Liver (tissue), 3 donors: ENCODE measurements around the gene SF3B3.

Experiments
- CTCF ChIP-seq: fragments of 150-350 bp; IDR thresholded peaks from 2 replicates; pipeline ENCODE4 v1.5.1; 2017; ENCODE audit warnings: improper control_type of control experiment, low read depth, low read length; ENCODE audit not compliant: missing input control
- EGR1 ChIP-seq, 2 donors: IDR thresholded peaks; 2 replicates each; pipeline ENCODE4 v1.6.1; 2016 to 2018; ENCODE audit warnings: antibody characterized with exemption in 2 of 2, low read depth in 2 of 2
- FOXA1 ChIP-seq: IDR thresholded peaks from 2 replicates; pipeline ENCODE4 v1.6.1; 2016; ENCODE audit warnings: antibody characterized with exemption
- GABPA ChIP-seq, 2 donors: IDR thresholded peaks in 1 of 2; conservative IDR thresholded peaks in 1 of 2; 2 replicates each; pipeline ENCODE4 v1.6.1; 2016; ENCODE audit warnings: antibody characterized with exemption in 2 of 2, mild to moderate bottlenecking in 1 of 2, moderate library complexity in 1 of 2
- RAD21 ChIP-seq, 2 donors: IDR thresholded peaks; 2 replicates each; pipeline ENCODE4 v1.6.1; 2016; ENCODE audit warnings: antibody characterized with exemption in 2 of 2, mild to moderate bottlenecking in 2 of 2
- REST ChIP-seq: IDR thresholded peaks from 2 replicates; pipeline ENCODE4 v1.6.1; 2016; ENCODE audit warnings: antibody characterized with exemption, mild to moderate bottlenecking
- RXRA ChIP-seq, 2 donors: IDR thresholded peaks; 2 replicates each; pipeline ENCODE4 v1.6.1; 2017 to 2018; ENCODE audit warnings: antibody characterized with exemption in 2 of 2, mild to moderate bottlenecking in 1 of 2
- SP1 ChIP-seq: IDR thresholded peaks from 2 replicates; pipeline ENCODE4 v1.6.1; 2018; ENCODE audit warnings: antibody characterized with exemption, mild to moderate bottlenecking
- TAF1 ChIP-seq: conservative IDR thresholded peaks from 2 replicates; pipeline ENCODE4 v1.6.1; 2016; ENCODE audit warnings: antibody characterized with exemption, mild to moderate bottlenecking
- YY1 ChIP-seq: IDR thresholded peaks from 2 replicates; pipeline ENCODE4 v1.6.1; 2016; ENCODE audit warnings: antibody characterized with exemption, mild to moderate bottlenecking
- ZBTB33 ChIP-seq: IDR thresholded peaks from 2 replicates; pipeline ENCODE4 v1.6.1; 2016; ENCODE audit warnings: antibody characterized with exemption
- donor health status: healthy.
- donor health status: healthy.

GRCh38 chr16:70598937-70599503 lies 75.4 kb downstream of the SF3B3 start:
- TF ChIP-seq REST (no peak), CTCF (no peak), TAF1 (no peak), YY1 (no peak), GABPA (IDR thresholded peaks at IDR 0.05 in 1 of 2, conservative IDR thresholded peaks at IDR 0.05 in 1 of 2) (no peak), RAD21 (IDR thresholded peaks at IDR 0.05) (no peak), SP1 (no peak), EGR1 (IDR thresholded peaks at IDR 0.05; ENCODE audit: low read depth in 2 of 2) (no peak), ZBTB33 (no peak), FOXA1 (no peak), RXRA (IDR thresholded peaks at IDR 0.05) (no peak)
